ENCODE measurements around the gene POLD4. TPM values are rescaled to one million over a fixed set of nuclear protein-coding genes. Genes with fewer than 3 reads are reported as not detected.

Gene POLD4
- total RNA-seq, 1 experiment from 2014 or later, result 19.5 TPM

DNA sequence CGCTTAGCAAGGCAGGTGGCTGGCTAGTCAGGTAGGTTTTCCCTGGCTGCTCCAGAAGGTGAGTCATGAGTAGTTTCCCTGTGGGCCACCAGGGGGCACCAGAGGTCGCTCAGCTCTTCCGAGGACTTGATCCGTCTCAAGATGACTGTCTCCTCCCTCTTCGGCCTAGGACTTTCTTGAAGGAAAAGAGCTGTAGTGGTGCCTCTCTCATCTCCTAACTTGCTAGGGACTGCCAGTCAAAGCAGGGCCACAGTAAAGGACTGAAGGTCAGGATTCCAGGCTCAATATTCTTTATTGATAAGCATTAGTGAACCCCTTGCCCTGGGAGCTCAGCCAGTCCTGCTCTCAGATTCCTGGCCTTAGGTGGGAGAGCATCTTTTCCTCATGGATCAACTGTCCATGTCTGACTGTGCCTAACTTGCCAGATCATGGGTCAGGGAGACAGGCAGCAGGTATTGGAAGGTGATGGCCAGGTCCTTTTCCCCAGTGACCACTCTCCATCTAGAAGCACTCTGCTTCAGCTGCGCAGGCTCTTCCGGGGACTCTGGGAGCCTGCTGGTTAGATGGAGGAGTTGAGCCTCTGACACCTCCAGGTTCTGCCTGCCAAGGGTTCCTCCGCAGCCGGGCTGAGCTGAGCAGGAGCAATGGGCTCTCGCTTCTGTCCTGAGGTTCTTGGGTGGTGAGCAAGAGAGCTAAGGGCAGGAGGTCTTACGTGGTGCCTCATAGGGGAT lies 1.9 kb downstream of the POLD4 start:
- Histone ChIP-seq H2AK5ac (ENCODE audit: insufficient read length, low read length) (no peak overlapping the region), H3K27ac (ENCODE audit: insufficient read length, low read depth, low read length) (no peak overlapping the region), H2BK15ac (ENCODE audit: low read depth, low read length) (no peak overlapping the region), H3K4ac (ENCODE audit: low read depth, low read length) (no peak overlapping the region), H4K20me1 (ENCODE audit: control insufficient read depth, insufficient read depth, insufficient read length) (no peaks in the 10 kb centered on the region), H3K9ac (ENCODE audit: extremely low read depth, insufficient read length, low read length) (no peak overlapping the region), H3K79me2 (ENCODE audit: insufficient read depth, low read length) (no peaks in the 10 kb centered on the region), H2BK5ac (ENCODE audit: insufficient read length, low read length) (no peak overlapping the region), H4K8ac (replicated peaks; ENCODE audit: insufficient read length, low read depth, low read length) (no peak overlapping the region), H4K91ac (ENCODE audit: insufficient read length, low read depth, low read length) (no peak overlapping the region), H2BK20ac (ENCODE audit: low read depth, low read length, poor library complexity, severe bottlenecking) (no peak overlapping the region), H3K14ac (ENCODE audit: insufficient read depth, low read length) (no peak overlapping the region), H3T11ph (ENCODE audit: low read length) (no peak overlapping the region), H2BK12ac (ENCODE audit: insufficient read length, low read depth, low read length) (no peak overlapping the region), H3K4me1 (ENCODE audit: insufficient read depth, low read length) (no peaks in the 10 kb centered on the region), H3K79me1 (ENCODE audit: insufficient read depth, low read depth, low read length, poor library complexity, severe bottlenecking) (no peaks in the 10 kb centered on the region), H3K23me2 (ENCODE audit: insufficient read length, low read depth, low read length, poor library complexity, severe bottlenecking) (peaks cover 14% of the 10 kb centered on the region), H3K56ac (ENCODE audit: insufficient read length, low read depth, low read length) (no peak overlapping the region), H4K5ac (ENCODE audit: insufficient read length, low read depth, low read length) (no peak overlapping the region), H2BK120ac (ENCODE audit: low read depth, low read length, poor library complexity, severe bottlenecking) (no peak overlapping the region), H3K27me3 (ENCODE audit: insufficient read depth, low read length) (no peaks in the 10 kb centered on the region), H3K9me3 (ENCODE audit: control insufficient read depth, low read depth, low read length) (no peaks in the 10 kb centered on the region), H3K18ac (ENCODE audit: insufficient read length, low read depth, low read length) (no peak overlapping the region), H3K4me2 (ENCODE audit: insufficient read depth, insufficient read length, low read length) (no peak overlapping the region), H2AFZ (ENCODE audit: low read length) (no peak overlapping the region), H3K23ac (ENCODE audit: insufficient read length, low read depth, low read length) (no peak overlapping the region)
- Mint-ChIP-seq H3K27me3 (ENCODE audit: low read depth) (no peaks in the 10 kb centered on the region; the same call in 1 of the 2 replicates), H3K36me3 (ENCODE audit: insufficient read depth in 1 of 3, low read depth in 3 of 3) (no peaks in the 10 kb centered on the region), H3K4me1 (peaks cover 27 to 42% of the 10 kb centered on the region in 2 experiments), H3K9me3 (no peaks in the 10 kb centered on the region; a peak in 1 of 5 replicates), H3K4me3 (peak overlapping the region; percentile 44 to 61; a peak in 4 of 5 replicates), H3K27ac (no peak overlapping the region; a peak in 1 of 7 replicates)
- TF ChIP-seq, protein P1, sequence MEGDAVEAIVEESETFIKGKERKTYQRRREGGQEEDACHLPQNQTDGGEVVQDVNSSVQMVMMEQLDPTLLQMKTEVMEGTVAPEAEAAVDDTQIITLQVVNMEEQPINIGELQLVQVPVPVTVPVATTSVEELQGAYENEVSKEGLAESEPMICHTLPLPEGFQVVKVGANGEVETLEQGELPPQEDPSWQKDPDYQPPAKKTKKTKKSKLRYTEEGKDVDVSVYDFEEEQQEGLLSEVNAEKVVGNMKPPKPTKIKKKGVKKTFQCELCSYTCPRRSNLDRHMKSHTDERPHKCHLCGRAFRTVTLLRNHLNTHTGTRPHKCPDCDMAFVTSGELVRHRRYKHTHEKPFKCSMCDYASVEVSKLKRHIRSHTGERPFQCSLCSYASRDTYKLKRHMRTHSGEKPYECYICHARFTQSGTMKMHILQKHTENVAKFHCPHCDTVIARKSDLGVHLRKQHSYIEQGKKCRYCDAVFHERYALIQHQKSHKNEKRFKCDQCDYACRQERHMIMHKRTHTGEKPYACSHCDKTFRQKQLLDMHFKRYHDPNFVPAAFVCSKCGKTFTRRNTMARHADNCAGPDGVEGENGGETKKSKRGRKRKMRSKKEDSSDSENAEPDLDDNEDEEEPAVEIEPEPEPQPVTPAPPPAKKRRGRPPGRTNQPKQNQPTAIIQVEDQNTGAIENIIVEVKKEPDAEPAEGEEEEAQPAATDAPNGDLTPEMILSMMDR (conservative IDR thresholded peaks at IDR 0.05), result peak; percentile 95
- no CpG with 5 or more reads among the region's 11 CpGs for WGBS (ENCODE audit: extremely low coverage, insufficient read length, low lambda C conversion rate)
- peak; percentile 78 for DNase-seq

All from H9 (cell line).